ENCODE measurements around the gene NTHL1.
A peak's percentile ranks its signal among the peaks of the same experiment; 100 is the strongest.

Gene NTHL1

DNA sequence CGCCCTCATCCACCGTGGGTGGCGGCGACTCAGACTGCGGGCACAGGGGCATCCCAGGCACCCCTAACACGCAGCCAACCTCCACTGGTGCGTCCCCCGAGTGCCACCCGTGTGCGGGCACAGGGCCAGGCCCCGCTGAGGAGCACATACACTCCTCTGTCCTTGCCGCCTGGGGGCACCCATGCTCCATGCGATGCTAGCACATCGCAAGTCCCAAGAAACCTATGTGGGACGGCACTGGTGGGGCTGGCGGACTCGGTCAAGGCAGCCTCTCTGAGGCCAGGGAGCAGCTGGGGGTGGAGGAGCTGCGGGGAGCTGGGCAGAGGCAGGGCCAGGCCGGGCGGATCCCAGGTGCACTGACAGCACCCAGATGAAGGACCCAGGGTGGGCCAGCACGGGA lies 42.0 kb downstream of the NTHL1 start:
- DNase-seq (no peak), ATAC-seq (no peak)
- peak overlapping the region in 1 of 2 donors; percentile 80 for H3K27ac Mint-ChIP-seq
- no peaks in the 10 kb centered on the region for H3K9me3 Mint-ChIP-seq
- H3K27me3 Mint-ChIP-seq: no peaks in the 10 kb centered on the region
- H3K4me3 Mint-ChIP-seq: peak overlapping the region in 1 of 2 donors; percentile 70
- peaks cover 59% of the 10 kb centered on the region for H3K4me1 Mint-ChIP-seq

DNA sequence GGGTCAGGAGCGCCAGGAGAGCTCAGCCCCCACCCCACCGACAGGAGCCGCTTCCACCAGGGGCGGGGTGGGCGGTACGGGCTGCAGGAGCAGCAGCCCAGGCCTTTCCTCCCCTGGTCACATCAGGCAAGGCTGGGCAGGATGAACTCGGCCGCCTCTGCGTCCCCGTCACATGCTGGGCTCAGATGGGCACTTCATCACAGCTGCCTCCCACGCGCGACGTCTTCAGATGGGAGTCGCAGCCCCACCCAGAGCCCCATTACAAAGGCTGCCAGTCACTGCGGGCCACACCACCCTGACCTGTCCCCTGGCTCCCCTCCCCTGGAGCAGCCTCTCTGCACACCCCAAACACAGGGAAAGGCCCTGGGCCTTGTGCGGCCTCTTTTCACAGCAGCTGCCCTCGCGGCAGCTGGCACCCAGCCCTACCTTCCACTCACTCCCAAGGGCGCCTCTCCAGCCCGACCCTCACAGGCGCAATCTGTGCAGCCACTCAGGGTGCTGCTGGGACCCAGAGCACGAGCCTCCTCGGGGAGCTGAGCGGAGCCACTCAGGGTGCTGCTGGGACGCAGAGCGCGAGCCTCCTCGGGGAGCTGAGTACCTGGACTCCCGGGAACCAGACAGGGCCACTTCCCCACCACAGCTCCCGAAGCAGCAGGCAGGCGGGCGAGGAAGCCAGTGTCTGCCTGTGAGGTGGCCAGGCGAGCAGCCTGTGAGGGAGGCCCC lies 42.7 kb downstream of the NTHL1 start:
- peak overlapping the region in 1 of 2 donors; percentile 46 for H3K4me3 Mint-ChIP-seq
- DNase-seq: no peak
- peaks cover 53% of the 10 kb centered on the region for H3K4me1 Mint-ChIP-seq
- H3K9me3 Mint-ChIP-seq: no peaks in the 10 kb centered on the region
- H3K27ac Mint-ChIP-seq: no peak overlapping the region
- ATAC-seq: no peak
- H3K27me3 Mint-ChIP-seq: no peaks in the 10 kb centered on the region

DNA sequence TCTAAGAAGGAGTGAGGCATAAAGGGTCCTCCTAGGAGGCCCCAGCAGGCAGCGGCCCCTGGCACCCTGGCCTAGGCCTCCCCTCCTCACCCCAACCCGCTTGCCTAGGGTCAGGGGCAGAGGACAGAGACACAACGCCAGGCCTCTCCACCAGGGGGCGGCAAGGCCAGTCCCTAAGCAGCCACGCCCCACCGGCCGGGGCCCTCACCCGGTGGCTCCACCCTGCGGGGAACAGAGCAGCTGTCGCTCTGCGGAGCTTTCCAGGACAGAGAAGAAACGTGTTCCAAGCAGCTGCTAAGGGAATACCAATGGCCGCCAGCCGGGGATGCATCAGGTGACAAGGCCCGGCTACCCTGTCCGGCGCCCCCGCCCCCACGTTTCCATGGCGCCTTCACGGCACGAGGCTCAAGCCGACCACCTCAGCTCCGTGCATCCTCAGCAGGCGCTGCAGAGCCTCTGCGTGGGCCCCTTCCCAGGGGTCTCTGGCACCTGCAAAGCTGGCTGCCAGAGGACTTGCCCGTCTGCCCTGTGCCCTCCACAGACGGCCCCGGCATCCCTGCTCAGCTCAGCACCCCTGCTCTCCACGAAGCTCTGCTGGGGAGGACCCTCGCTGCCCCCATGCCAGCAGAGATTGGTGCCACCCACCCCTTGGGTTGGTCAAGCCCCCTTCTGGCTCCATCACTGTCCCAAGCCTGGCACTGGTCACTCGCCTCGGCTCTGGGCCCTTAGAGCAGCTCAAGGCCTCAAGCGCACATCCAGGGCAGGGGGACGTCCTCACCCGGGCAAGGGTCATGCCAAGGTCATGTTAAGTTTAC lies 43.6 kb downstream of the NTHL1 start:
- Mint-ChIP-seq H3K4me3 (peak overlapping the region in 1 of 2 donors; percentile 13), H3K27ac (no peak overlapping the region), H3K9me3 (no peaks in the 10 kb centered on the region), H3K27me3 (no peaks in the 10 kb centered on the region), H3K4me1 (peaks cover 53% of the 10 kb centered on the region)
- peak; percentile 87 for ATAC-seq
- peak; percentile 87 to 90 for DNase-seq

DNA sequence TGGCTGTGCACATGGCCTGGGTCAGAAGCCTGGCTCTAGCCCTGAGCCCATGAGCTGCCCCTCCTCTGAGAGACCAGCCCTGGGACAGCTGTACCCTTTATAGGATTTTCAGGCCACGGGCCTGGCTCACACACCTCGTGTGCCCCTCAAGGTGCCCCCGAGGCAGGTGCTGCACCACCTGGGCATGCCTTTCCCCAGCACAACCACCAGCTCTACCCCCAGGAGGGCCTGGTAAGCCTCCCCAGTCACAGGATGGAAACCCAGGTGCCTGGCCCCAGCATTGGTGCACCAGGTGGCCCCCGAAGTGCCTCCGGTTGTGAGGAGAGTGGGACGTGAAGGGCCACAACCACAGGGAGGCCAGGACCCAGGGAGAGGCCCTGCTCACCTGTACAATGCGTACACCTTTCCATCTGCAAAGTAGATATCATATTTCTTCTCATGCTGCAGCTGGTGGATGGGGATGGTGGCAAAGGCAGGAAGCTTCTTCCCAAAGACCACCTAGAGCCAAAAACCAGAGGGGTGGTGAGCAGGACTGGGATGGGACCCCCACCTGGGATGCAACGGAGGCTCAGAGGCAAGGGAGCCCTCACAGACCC lies 44.3 kb downstream of the NTHL1 start:
- ATAC-seq (no peak), DNase-seq (no peak)
- no peak overlapping the region for H3K4me3 Mint-ChIP-seq
- H3K9me3 Mint-ChIP-seq: no peaks in the 10 kb centered on the region
- H3K27ac Mint-ChIP-seq: no peak overlapping the region
- peaks cover 46% of the 10 kb centered on the region for H3K4me1 Mint-ChIP-seq
- H3K27me3 Mint-ChIP-seq: no peaks in the 10 kb centered on the region

DNA sequence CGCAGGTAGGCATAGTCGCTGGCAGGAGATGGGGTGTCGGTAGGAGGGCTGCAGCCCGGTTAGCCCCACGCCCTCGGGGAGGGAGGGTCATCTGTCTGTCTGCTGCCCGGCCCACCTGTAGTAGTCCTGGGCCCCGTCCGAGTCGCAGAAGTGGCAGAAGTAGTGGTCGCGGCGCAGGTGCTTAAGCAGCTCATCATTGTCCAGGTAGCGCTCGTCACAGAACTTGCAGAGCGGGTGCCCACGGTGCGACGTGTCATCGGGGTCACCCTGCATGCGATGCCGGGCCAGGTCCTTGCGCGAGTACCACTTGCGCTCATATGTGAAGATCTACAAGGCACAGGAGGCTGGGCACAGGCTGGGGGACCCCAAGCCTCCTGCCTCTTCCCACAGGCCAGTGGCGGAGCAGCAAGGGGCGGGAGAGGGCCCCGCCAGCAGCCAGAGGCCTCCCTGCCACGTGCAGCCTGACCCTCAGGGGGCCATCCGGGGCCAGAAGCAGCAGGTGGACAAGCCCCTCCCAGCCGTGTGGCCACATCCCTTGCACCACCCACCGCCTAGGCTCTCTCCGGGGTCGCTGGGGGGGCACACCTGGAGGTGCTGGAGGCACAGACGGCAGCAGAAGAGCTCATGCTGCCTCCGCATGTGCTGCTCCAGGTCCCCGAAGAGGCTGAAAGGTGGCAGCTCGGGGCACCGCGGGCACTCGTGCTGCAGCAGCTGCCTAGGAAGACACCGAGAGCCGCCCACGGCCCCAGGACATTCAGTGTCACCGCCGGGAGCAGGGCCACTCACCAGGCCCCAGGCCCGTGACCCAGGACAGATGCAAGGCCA lies 45.0 kb downstream of the NTHL1 start:
- Mint-ChIP-seq H3K9me3 (no peaks in the 10 kb centered on the region), H3K4me3 (no peak overlapping the region), H3K27ac (peak overlapping the region in 1 of 2 donors; percentile 59), H3K4me1 (peaks cover 39% of the 10 kb centered on the region), H3K27me3 (no peaks in the 10 kb centered on the region)
- DNase-seq (no peak), ATAC-seq (no peak)

DNA sequence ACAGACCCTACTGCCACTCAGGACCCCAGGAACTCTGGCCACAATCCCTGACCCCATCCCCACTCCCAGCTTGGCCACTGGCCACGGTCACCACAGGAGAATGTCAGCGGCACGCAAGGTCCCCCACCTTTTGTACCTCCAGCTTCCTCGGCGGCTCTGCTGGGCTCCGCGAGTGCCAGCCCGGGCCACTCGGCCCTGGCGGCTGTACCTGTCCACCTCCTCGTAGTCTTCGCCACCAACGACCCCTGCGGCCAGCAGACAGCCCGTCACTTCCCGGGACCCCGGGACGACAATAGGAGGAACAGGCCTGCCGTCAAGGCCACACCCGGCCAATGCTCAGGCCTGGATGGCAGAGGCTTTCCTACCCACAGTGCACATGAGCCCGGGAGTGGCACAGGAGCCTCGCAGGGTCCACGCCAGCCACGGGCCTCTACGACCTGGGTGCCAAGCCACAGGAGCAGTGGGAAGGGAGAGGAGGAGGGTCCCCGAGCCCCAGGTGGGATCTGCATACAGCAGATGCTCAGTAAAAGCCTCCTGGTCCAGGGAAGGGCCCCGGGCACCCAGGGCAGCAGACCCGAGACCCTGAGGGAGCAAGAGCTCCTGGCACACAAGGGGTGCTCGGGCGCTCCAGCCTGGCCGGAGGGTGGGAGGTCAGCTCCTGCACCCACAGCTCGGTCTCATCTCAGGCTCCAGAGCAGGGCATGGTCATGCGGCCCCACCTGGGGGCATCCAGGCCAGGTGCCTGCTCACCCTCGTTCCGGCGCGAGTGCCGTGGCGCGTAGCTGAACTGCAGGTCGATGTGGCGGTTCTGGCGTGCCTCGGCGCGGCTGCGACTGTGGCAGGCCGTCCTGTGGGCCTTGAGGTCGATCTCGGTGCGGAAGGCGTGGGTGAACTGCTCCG lies 45.9 kb downstream of the NTHL1 start:
- Mint-ChIP-seq H3K4me1 (peaks cover 36% of the 10 kb centered on the region), H3K27me3 (no peaks in the 10 kb centered on the region), H3K27ac (no peak overlapping the region), H3K4me3 (no peak overlapping the region), H3K9me3 (no peaks in the 10 kb centered on the region)
- DNase-seq (no peak), ATAC-seq (no peak)

DNA sequence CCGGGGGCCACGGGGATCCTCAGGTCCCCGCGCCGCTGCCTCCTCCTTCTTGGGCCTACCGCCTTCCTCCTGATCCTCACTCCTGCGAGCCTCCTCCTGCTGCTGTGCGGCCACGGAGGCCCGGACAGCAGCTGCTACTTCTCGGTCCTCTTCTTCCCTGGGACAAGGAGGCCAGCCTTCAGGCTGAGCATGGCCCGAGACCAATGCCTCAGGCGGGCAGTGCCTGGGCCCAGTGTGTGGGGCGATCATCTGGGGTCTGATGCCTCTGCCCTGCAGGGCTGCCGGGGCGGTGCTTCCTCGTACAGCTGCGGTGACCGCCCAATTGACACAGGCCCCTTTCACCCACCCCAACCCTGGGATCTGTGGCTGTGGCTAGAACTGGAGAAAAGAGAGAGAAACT lies 46.6 kb downstream of the NTHL1 start:
- ATAC-seq (no peak), DNase-seq (no peak)
- Mint-ChIP-seq H3K9me3 (no peaks in the 10 kb centered on the region), H3K4me1 (peaks cover 36% of the 10 kb centered on the region), H3K27me3 (no peaks in the 10 kb centered on the region), H3K27ac (peak overlapping the region in 1 of 2 donors; percentile 45), H3K4me3 (no peak overlapping the region)

DNA sequence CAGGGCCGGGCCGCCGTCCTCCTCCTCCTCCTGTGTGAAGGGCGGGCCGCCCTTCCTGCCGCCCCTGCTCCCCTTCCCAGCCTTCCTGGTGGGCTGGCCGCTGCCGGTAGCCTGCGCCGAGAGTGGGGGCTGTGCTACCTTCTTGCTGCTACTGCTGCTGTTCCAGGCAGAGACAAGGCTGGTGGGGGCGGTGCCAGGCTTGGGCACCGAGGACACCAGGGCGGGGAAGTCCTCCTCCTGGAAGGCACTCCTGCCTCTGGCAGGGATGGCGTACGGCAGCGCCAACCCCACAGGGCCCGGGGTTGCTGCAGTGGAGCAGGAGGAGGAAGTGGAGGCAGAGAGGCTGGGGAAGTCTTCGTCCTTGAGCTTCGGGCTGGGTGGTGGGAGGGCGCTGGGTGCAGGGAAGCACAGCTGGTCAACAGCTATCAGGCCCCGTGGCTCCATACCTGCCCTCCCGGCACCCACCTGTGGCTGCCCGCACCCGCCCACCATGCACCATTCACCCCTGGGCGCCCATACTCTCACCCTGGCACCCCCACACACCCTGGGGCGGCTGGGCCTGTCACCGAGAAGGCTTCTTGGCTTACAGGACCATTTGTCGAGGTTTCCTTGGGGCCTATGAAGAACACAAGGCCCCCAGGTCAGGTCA lies 47.6 kb downstream of the NTHL1 start:
- no peak for DNase-seq
- no peaks in the 10 kb centered on the region for H3K27me3 Mint-ChIP-seq
- no peak overlapping the region for H3K27ac Mint-ChIP-seq
- no peak for ATAC-seq
- no peak overlapping the region for H3K4me3 Mint-ChIP-seq
- H3K9me3 Mint-ChIP-seq: no peaks in the 10 kb centered on the region
- H3K4me1 Mint-ChIP-seq: peaks cover 28% of the 10 kb centered on the region

DNA sequence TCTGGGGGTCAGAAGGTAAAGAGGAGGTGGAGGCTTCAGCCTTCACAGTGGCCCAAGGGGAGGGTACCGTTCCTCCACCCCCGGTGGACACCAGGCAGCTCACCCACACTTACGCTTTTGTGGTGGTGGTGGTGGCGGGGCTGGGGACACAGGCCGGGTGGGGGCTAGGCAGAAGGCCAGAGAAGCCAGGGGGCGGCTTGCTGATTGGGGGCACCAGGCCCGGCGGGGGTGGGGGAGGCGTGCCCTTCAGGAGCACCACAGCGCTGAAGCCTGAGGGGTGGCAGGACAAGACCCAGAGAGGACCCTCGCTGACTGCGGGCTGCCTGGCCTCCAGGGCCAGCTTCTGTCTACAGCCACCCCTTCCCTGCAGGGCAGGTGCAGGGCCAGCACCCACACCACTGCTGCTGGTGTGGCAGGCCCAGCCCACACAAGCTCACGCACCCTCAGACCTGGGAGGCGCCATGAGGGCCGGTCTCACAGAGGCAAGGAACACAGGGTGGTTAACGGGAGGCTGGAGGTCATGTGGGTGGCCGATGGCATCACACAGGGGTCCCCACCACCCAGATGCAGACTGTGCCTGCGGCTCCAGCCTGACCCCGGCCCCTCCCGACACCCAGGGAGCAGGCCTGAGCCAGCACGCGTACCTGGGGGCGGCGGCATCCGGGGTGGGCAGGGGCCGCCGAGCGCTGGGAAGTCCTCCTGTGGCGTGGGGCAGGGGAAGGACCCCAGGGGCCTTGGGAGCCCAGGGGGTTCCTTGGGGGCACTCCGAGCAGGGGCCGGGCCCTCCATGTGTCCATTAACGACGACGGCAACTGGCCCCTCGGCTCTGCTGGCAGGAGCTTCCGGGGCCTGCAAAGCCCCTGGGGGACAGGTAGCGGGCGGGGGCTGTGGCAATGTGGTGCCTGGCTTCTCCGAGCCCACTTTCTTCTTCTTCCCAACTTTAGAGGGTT lies 48.5 kb downstream of the NTHL1 start:
- H3K4me3 Mint-ChIP-seq: no peak overlapping the region
- H3K9me3 Mint-ChIP-seq: no peaks in the 10 kb centered on the region
- ATAC-seq (no peak), DNase-seq (no peak)
- no peaks in the 10 kb centered on the region for H3K27me3 Mint-ChIP-seq
- H3K4me1 Mint-ChIP-seq: peaks cover 19% of the 10 kb centered on the region
- H3K27ac Mint-ChIP-seq: peak overlapping the region in 1 of 2 donors; percentile 76

DNA sequence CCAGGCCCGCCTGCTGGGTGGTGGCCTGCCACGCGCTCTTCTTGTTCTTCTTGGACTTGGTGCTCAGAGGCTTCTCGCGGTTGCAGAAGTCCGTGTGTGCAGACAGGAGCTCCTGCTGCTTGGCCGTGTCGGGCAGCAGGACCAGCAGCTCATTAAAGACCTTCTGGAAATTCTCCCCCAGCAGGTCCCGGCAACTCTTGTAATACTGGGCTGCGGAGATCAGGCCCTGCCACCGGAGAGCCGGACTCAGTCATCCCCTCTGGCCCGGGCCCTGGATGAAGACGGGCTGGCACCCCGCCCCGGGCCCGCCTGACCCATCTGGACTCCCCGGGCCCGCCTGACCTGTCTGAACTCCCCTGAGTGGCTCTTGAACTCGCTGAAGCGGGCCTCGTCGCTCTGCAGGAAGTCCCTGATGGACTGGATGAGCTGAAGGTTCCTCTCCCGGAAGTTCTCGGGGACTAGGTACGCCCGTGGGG lies 49.2 kb downstream of the NTHL1 start:
- H3K27me3 Mint-ChIP-seq: no peaks in the 10 kb centered on the region
- DNase-seq (no peak), ATAC-seq (no peak)
- H3K9me3 Mint-ChIP-seq: no peaks in the 10 kb centered on the region
- no peak overlapping the region for H3K27ac Mint-ChIP-seq
- peaks cover 22% of the 10 kb centered on the region for H3K4me1 Mint-ChIP-seq
- no peak overlapping the region for H3K4me3 Mint-ChIP-seq

DNA sequence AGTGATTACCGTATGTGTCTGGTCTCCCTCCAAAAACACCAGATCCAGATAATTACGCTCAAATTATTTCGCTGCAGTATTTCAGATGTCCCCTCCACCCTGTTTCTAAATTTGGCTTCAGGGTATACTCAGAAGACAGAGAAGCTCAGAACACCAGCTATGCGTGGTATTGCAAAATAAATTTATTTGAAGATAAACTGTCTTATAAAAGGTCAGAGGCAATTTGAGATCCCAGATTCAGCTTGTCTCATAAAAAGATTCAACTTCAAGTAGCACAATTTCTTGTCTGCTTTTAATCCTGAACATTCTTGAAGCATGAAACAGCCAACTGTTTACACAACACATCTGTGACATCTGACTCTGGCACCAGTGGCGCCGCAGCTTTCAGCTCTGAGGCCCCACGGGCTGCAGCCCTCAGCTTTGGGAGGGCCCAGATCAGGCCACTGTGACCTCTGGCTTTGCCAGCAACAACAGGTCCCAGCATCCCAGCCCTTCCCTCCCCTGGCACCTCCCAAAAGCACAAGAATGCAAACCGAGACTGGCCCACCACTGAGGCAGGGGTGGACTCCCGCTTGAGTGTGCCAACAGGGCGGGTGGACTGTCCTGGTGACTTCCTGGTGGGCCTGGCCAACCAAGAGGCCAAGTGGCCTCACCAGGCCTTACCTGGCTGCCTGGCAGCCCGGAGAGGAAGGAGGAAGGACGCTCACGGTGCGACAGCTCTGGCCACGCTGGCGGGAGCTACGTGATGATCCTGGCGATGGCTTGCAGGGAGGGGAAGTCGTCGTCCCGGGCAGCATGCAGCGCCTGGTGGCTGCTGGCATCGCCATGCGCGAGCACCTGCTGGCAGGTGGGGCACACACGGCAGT lies 49.9 kb downstream of the NTHL1 start:
- DNase-seq (no peak), ATAC-seq (no peak)
- Mint-ChIP-seq H3K27me3 (no peaks in the 10 kb centered on the region), H3K4me3 (no peak overlapping the region), H3K9me3 (no peaks in the 10 kb centered on the region), H3K4me1 (peaks cover 25% of the 10 kb centered on the region), H3K27ac (peak overlapping the region in 1 of 2 donors; percentile 49)

DNA sequence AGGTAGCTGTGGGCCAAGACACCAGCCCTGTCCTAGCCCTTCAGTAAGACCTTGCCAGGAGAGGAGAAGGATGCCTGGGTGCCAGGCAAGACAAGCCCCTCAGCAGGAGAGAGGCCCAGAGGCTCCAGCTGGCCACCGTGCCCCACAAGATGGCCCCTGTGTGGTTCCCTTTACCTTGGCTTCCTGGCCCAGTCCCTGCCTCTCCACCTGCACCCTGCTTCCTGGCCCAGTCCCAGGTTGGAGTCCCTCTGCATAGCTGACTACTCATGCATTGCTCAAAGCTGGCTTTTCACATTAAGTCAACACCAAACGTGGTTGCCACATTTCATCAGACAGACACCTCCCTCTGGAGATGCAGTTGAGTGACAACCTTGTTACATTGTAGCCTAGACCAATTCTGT lies 53.9 kb downstream of the NTHL1 start:
- Mint-ChIP-seq H3K4me1 (peaks cover 46% of the 10 kb centered on the region), H3K4me3 (no peak overlapping the region), H3K27me3 (peaks cover 17% of the 10 kb centered on the region), H3K27ac (peak overlapping the region; percentile 19 to 54), H3K9me3 (no peaks in the 10 kb centered on the region)
- peak; percentile 10 for ATAC-seq
- peak in 1 of 2 donors; percentile 44 for DNase-seq

Data from stimulated activated naive CD8-positive, alpha-beta T cell treated with anti-CD3 and anti-CD28 coated beads, Interleukin-15, amount 100 ng/mL, for 72 hours (primary cell).